HepG2 (cell line): ENCODE measurements around the gene CEP83. TPM values are rescaled to one million over a fixed set of nuclear protein-coding genes. Genes with fewer than 3 reads are reported as not detected.

Experiments
- ATAC-seq: fragments of 200-7000 bp; cut with Tn5 transposase; 3 replicates; pipeline ENCODE4 v1.9.1; 2020; ENCODE audit warnings: mild to moderate bottlenecking, moderate library complexity
- BruUV-seq: library from RNA; stranded (reverse); fragments of 400-500 nt; replicated peaks from 2 replicates; lab custom pipeline; 2021; lab: Mats Ljungman, UMichigan
- CTCF ChIA-PET: fragments of 300-600 bp; formaldehyde crosslinking; extraction: SDS; loops from one replicate; lab custom pipeline; 2021; ENCODE audit warnings: low total read pairs, inconsistent platforms, low intra/inter-chr PET ratio; lab: Yijun Ruan, JAX
- POLR2A ChIA-PET: fragments of 350-600 bp; sonication (Branson Sonifier 250); formaldehyde crosslinking; loops from one replicate; lab custom pipeline; 2020; ENCODE audit warnings: antibody characterized with exemption, inconsistent platforms; lab: Yijun Ruan, JAX
- DNase-seq: peaks from one replicate; pipeline ENCODE4 v3.0.0-alpha.2; 2015; ENCODE audit warnings: low spot score
- FAIRE-seq: peaks from 3 replicates; lab custom pipeline; 2011; peaks lifted over from hg19 to GRCh38; lab: Jason Lieb, UNC
- H2AFZ ChIP-seq: one replicate; pipeline ENCODE4 v1.6.1; 2011; ENCODE audit warnings: low read length, inconsistent platforms
- H3K27ac ChIP-seq: fragments of 300-600 bp; 3 replicates; pipeline ENCODE4 v1.8.0; 2011; ENCODE audit warnings: mixed run types, mild to moderate bottlenecking, mixed read lengths, low read length, inconsistent platforms; ENCODE audit not compliant: insufficient read depth; ENCODE audit errors: extremely low read length
- H3K27me3 ChIP-seq, 2 experiments: fragments of 200-600 bp in 1 of 2; 2 replicates in 1 of 2; 3 replicates in 1 of 2; pipeline versions ENCODE4 v1.6.0 to v1.8.0; 2011; ENCODE audit warnings: low read length in 2 of 2, mild to moderate bottlenecking in 2 of 2, moderate library complexity in 2 of 2, inconsistent platforms in 1 of 2; ENCODE audit not compliant: insufficient read depth in 2 of 2, control insufficient read depth in 1 of 2
- H3K36me3 ChIP-seq, 2 experiments: fragments of 200-600 bp in 1 of 2; replicated peaks in 1 of 2; 2 replicates in 1 of 2; 3 replicates in 1 of 2; pipeline versions ENCODE4 v1.5.1 to v1.8.0; 2011; ENCODE audit warnings: low read length in 2 of 2, inconsistent platforms in 1 of 2; ENCODE audit not compliant: insufficient read depth in 2 of 2, control insufficient read depth in 1 of 2
- H3K4me1 ChIP-seq: 2 replicates; pipeline ENCODE4 v1.5.1; 2012; ENCODE audit warnings: low read length, inconsistent platforms; ENCODE audit not compliant: insufficient read depth
- H3K4me2 ChIP-seq: 2 replicates; pipeline ENCODE4 v1.6.0; 2011; ENCODE audit warnings: low read depth, low read length, inconsistent platforms
- H3K4me3 ChIP-seq, 3 experiments: fragments of 200-600 bp in 1 of 3; sonication (generic), shearing (Covaris generic) in 1 of 3; replicated peaks in 1 of 3; 2 replicates each; pipeline ENCODE4 v1.5.1; 2011 to 2016; ENCODE audit warnings: low read length in 3 of 3, inconsistent platforms in 2 of 3, low read depth in 2 of 3, mild to moderate bottlenecking in 2 of 3, control low read depth in 1 of 3, mixed read lengths in 1 of 3; ENCODE audit not compliant: insufficient read depth in 1 of 3
- H3K79me2 ChIP-seq: one replicate; pipeline ENCODE4 v1.6.1; 2011; ENCODE audit warnings: low read length, inconsistent platforms; ENCODE audit not compliant: insufficient read depth
- H3K9ac ChIP-seq: 2 replicates; pipeline ENCODE4 v1.6.0; 2011; ENCODE audit warnings: mild to moderate bottlenecking, low read depth, low read length, inconsistent platforms; ENCODE audit not compliant: insufficient read depth
- H3K9me3 ChIP-seq: 2 replicates; pipeline ENCODE4 v1.5.1; 2012; ENCODE audit warnings: mild to moderate bottlenecking, low read length
- H4K20me1 ChIP-seq: 2 replicates; pipeline ENCODE4 v1.6.0; 2011; ENCODE audit warnings: inconsistent platforms, mild to moderate bottlenecking, low read length, moderate library complexity; ENCODE audit not compliant: insufficient read depth
- ARID5B ChIP-seq: IDR thresholded peaks from 2 replicates; pipeline ENCODE4 v1.4.0; 2020; ENCODE audit warnings: mild to moderate bottlenecking, missing genetic modification reagents
- ATF7 ChIP-seq, 2 experiments: fragments of 450-650 bp in 1 of 2; sonication (generic) in 1 of 2; formaldehyde crosslinking in 1 of 2; IDR thresholded peaks; 2 replicates each; pipeline versions ENCODE4 v1.4.0 to v1.6.1; 2016 to 2020; ENCODE audit warnings: antibody characterized with exemption in 1 of 2, mild to moderate bottlenecking in 1 of 2, missing genetic modification reagents in 1 of 2
- FLYWCH1 ChIP-seq: sonication (generic); formaldehyde crosslinking; IDR thresholded peaks from 2 replicates; pipeline ENCODE4 v1.8.1; 2023; ENCODE audit warnings: mild to moderate bottlenecking, missing genetic modification reagents
- NR2F1 ChIP-seq, 2 experiments: fragments of 450-650 bp in 1 of 2; formaldehyde crosslinking in 1 of 2; IDR thresholded peaks; 2 replicates each; pipeline versions ENCODE4 v1.5.0 to v1.6.1; 2016 to 2020; ENCODE audit warnings: mild to moderate bottlenecking in 1 of 2, missing compliant biosample characterization in 1 of 2, missing genetic modification reagents in 1 of 2, moderate library complexity in 1 of 2
- PAWR ChIP-seq: sonication (generic); formaldehyde crosslinking; IDR thresholded peaks from 2 replicates; pipeline ENCODE4 v1.4.0; 2020; ENCODE audit warnings: missing genetic modification reagents, mild to moderate bottlenecking, borderline replicate concordance
- PREB ChIP-seq: sonication (generic); formaldehyde crosslinking; IDR thresholded peaks from 2 replicates; pipeline ENCODE4 v1.4.0; 2020; ENCODE audit warnings: missing genetic modification reagents
- SALL1 ChIP-seq: sonication (generic); formaldehyde crosslinking; IDR thresholded peaks from 2 replicates; pipeline ENCODE4 v1.8.0; 2022; ENCODE audit warnings: mild to moderate bottlenecking, missing genetic modification reagents
- SAP130 ChIP-seq: IDR thresholded peaks from 2 replicates; pipeline ENCODE4 v1.6.1; 2016; ENCODE audit warnings: low read depth
- ZBTB33 ChIP-seq: sonication (generic); formaldehyde crosslinking; IDR thresholded peaks from 2 replicates; pipeline ENCODE4 v1.4.0; 2020; ENCODE audit warnings: missing genetic modification reagents
- ZBTB44 ChIP-seq: sonication (generic); formaldehyde crosslinking; IDR thresholded peaks from 2 replicates; pipeline ENCODE4 v1.4.0; 2020; ENCODE audit warnings: missing genetic modification reagents
- ZMYM4 ChIP-seq: sonication (generic); formaldehyde crosslinking; IDR thresholded peaks from 2 replicates; pipeline ENCODE4 v1.8.1; 2023; ENCODE audit warnings: mild to moderate bottlenecking, missing genetic modification reagents
- ZNF180 ChIP-seq: sonication (generic); formaldehyde crosslinking; IDR thresholded peaks from 2 replicates; pipeline ENCODE4 v1.4.0; 2020; ENCODE audit warnings: low read depth, missing genetic modification reagents, borderline replicate concordance
- ZNF331 ChIP-seq: sonication (generic); formaldehyde crosslinking; IDR thresholded peaks from 2 replicates; pipeline ENCODE4 v1.4.0; 2020; ENCODE audit warnings: missing genetic modification reagents
- ZNF34 ChIP-seq: sonication (generic); formaldehyde crosslinking; IDR thresholded peaks from 2 replicates; pipeline ENCODE4 v1.4.0; 2020; ENCODE audit warnings: mild to moderate bottlenecking, missing genetic modification reagents, borderline replicate concordance
- ZNF563 ChIP-seq: sonication (generic); formaldehyde crosslinking; IDR thresholded peaks from 2 replicates; pipeline ENCODE4 v1.8.0; 2022; ENCODE audit warnings: mild to moderate bottlenecking, moderate library complexity, missing genetic modification reagents
- WGBS: methylation state at CpG from one replicate; pipeline ENCODE4 v1.1.6; 2017; ENCODE audit warnings: low lambda C conversion rate; 5-methylcytosine and 5-hydroxymethylcytosine counted together
- in situ Hi-C: cut with HindIII; loops from 2 replicates; pipeline ENCODE4 v1.10.0; 2017; ENCODE audit warnings: low pct_unique_long_range_greater_than_20kb; ENCODE audit not compliant: extremely low pct_ligation_motif_present
- intact Hi-C: fragments of 100-400 bp; cut with micrococcal nuclease; formaldehyde crosslinking; loops from one replicate; pipeline ENCODE4 v1.10.0; 2022; ENCODE audit not compliant: unreplicated experiment
- polyA plus RNA-seq, 8 experiments: library from polyadenylated mRNA; depleted of rRNA in 3 of 8; stranded (reverse) in 7 of 8; unstranded in 1 of 8; fragments of >200 nt; fragmentation: Illumina TruSeq in 4 of 8; extraction: Trizol in 4 of 8; gene quantifications; 2 replicates each; pipeline versions ENCODE4 v1.2.1 to v1.2.3, GENCODE V29; 2011 to 2016; ENCODE audit warnings: low read depth in 4 of 8, missing spikeins in 1 of 8, mixed read lengths in 1 of 8; ENCODE audit not compliant: insufficient read depth in 1 of 8
- total RNA-seq, 5 experiments: library from RNA; depleted of rRNA; stranded (reverse); fragments of >200 nt; fragmentation: Illumina TruSeq; extraction: Trizol; gene quantifications; 2 replicates each; pipeline ENCODE4 v1.2.3, GENCODE V29; 2016; ENCODE audit warnings: low read depth in 1 of 5

The CEP83 gene
- total and polyA plus RNA-seq, 2 of the 13 experiments (the other 11 are each of a cell fraction or from before 2014, with no cell fraction given), result 6.2 to 19.2 TPM

- Histone ChIP-seq H3K4me3 (no peak overlapping the region), H4K20me1 (no peaks in the 10 kb centered on the region), H3K9ac (no peak overlapping the region), H3K4me1 (peaks cover 29% of the 10 kb centered on the region), H3K27ac (peak overlapping the region; percentile 58), H2AFZ (no peak overlapping the region), H3K36me3 (peaks cover 2 to 15% of the 10 kb centered on the region in 2 experiments; a peak in 4 of 5 replicates), H3K4me2 (no peak overlapping the region; the same call in 1 of the 2 replicates), H3K9me3 (no peaks in the 10 kb centered on the region), H3K27me3 (no peaks in the 10 kb centered on the region), H3K79me2 (no peaks in the 10 kb centered on the region)
- FAIRE-seq (peak; percentile 44), ATAC-seq (peak; percentile 90), DNase-seq (peak; percentile 46)
- CTCF ChIA-PET, result no interaction called here
- POLR2A ChIA-PET, result no interaction called here
- in situ Hi-C loops (no loop called here), intact Hi-C loops (loop anchor here (5.0 kb wide), 1 partner anchor 130 kb away; the partner anchor contains the start of gene PLXNC1)
- WGBS, result 57% methylated on average over 9 of the region's 9 CpGs
- BruUV-seq, result no TSS peak
- TF ChIP-seq ZBTB44 (CRISPR knock-in tag) (no peak), ARID5B (CRISPR knock-in tag) (peak; percentile 42; the same call in 1 of the 2 replicates), PAWR (CRISPR knock-in tag) (no peak), SAP130 (CRISPR knock-in tag) (peak; percentile 38; the same call in 1 of the 2 replicates), PREB (CRISPR knock-in tag) (no peak), ATF7 (IDR thresholded peaks at IDR 0.05) (no peak), ATF7 (CRISPR knock-in tag; IDR thresholded peaks at IDR 0.05) (no peak), ZNF34 (CRISPR knock-in tag) (no peak), FLYWCH1 (CRISPR knock-in tag) (no peak), ZNF180 (CRISPR knock-in tag) (no peak), SALL1 (CRISPR knock-in tag) (peak; percentile 34; the same call in 1 of the 2 replicates), ZBTB33 (CRISPR knock-in tag) (peak; percentile 63; the same call in 1 of the 2 replicates), NR2F1 (CRISPR knock-in tag; IDR thresholded peaks at IDR 0.05) (peak; percentile 73 to 84; a peak in 3 of 4 replicates), ZNF563 (CRISPR knock-in tag) (no peak), ZNF331 (CRISPR knock-in tag) (0 out of 2 replicates have a peak, but pooled peaks have one; percentile 19), ZMYM4 (CRISPR knock-in tag) (peak; percentile 61)
These were observed 182.2 kb downstream of the CEP83 start for GRCh38 chr12:94277426-94278000.
